GM12892 (cell line): Measurements from ENCODE around the gene MRPL14. TPM values are rescaled to one million over a fixed set of nuclear protein-coding genes. Genes with fewer than 3 reads are reported as not detected.
A peak's percentile ranks its signal among the peaks of the same experiment; 100 is the strongest.

ENCODE experiments used
- DNase-seq: peaks from one replicate; pipeline ENCODE4 v3.0.0; 2011; ENCODE audit not compliant: insufficient read length
- FAIRE-seq: peaks from 2 replicates; lab custom pipeline; 2011; peaks lifted over from hg19 to GRCh38; lab: Jason Lieb, UNC
- POLR2A ChIP-seq: IDR thresholded peaks from 2 replicates; pipeline ENCODE4 v1.6.1; 2011; ENCODE audit warnings: low read depth, low read length, control low read depth
- POLR2AphosphoS5 ChIP-seq: IDR thresholded peaks from 2 replicates; pipeline ENCODE4 v1.6.1; 2011; ENCODE audit warnings: low read depth, low read length, control low read depth
- TAF1 ChIP-seq: IDR thresholded peaks from 2 replicates; pipeline ENCODE4 v1.6.1; 2011; ENCODE audit warnings: low read depth, mild to moderate bottlenecking, control low read depth, low read length, borderline replicate concordance
- polyA plus RNA-seq: library from polyadenylated mRNA; unstranded; fragments of >200 nt; gene quantifications from one replicate; pipeline ENCODE4 v1.2.1, GENCODE V29; 2012; ENCODE audit warnings: missing spikeins, inconsistent platforms; ENCODE audit not compliant: missing spikeins

The MRPL14 gene
- 87.0 TPM for polyA plus RNA-seq

GRCh38 chr6:44127186-44128019 is at the start of gene MRPL14, which contains the start of gene TMEM63B:
Gene MRPL14 (minus strand): TSS chr6:44127452. CDS start chr6:44116611, 10,841 bp downstream.
Gene TMEM63B (plus strand): TSS chr6:44127554. CDS start chr6:44134585, 7,031 bp downstream.
- FAIRE-seq: peak; percentile 83
- peak; percentile 99 for DNase-seq
- TF ChIP-seq TAF1 (peak; percentile 40; the same call in 1 of the 2 replicates), POLR2AphosphoS5 (peak; percentile 60; the same call in 1 of the 2 replicates), POLR2A (peak; percentile 78)

DNA sequence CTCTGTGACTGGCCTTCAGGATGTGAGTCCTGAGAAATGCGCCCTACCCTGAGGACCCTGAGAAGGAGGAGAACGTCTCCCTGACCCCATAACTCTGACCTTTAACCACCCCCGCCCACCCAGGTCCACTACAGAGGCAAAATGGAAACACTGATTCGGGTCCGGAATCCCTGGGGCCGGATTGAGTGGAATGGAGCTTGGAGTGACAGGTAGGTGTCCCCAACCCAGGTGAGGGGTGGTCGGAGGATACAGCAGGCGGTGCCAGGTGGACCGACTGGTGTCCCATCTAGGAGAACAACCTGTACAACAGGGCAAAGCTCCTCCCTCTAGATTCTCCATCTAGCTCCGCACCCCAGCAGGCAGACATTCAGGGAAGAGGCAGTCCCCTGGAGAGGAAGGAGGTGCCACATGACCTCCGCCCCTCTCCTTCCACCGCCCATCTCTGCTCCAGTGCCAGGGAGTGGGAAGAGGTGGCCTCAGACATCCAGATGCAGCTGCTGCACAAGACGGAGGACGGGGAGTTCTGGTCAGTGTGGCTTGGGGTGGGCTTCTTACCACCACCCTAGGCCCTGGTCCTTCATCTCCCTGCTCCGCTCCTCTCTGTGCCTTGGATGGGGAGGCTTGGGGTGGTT is 49.0 kb upstream of the MRPL14 start:
- TF ChIP-seq POLR2AphosphoS5: no peak
- no peak for TF ChIP-seq POLR2A
- TF ChIP-seq TAF1: no peak
- DNase-seq (no peak), FAIRE-seq (no peak)

DNA sequence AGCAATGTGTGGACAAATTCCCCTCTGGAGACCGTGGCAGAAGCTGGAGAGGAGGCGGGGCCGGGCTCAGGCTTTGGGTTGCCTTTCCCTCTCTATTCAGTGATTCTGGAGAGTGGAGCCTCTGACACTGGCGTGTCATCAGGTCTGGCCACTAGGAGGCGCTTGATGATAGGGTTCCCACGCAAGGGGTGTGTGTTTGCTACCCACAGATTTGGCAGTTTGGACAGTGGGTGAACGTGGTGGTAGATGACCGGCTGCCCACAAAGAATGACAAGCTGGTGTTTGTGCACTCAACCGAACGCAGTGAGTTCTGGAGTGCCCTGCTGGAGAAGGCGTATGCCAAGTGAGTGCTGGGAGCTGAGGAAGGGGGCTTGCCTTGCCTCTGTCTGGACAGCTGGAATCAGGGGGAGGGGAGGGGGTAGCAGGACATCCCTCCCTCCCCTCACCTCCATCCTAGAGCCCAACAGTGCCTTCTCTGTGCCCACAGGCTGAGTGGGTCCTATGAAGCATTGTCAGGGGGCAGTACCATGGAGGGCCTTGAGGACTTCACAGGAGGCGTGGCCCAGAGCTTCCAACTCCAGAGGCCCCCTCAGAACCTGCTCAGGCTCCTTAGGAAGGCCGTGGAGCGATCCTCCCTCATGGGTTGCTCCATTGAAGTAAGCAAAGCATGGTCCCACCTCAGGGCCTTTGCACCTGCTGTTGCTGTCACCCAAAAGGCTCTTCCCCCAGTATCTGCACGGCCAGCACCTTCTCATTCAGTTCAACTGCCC is 45.7 kb upstream of the MRPL14 start:
- FAIRE-seq (peak; percentile 75), DNase-seq (peak; percentile 78)
- TF ChIP-seq POLR2AphosphoS5 (no peak), POLR2A (no peak), TAF1 (no peak)

- FAIRE-seq (no peak), DNase-seq (no peak)
- TF ChIP-seq POLR2A (no peak), POLR2AphosphoS5 (no peak), TAF1 (no peak)
These were observed 44.8 kb upstream of the MRPL14 start for GRCh38 chr6:44171899-44172546.

GRCh38 chr6:44169886-44170570 is 42.8 kb upstream of the MRPL14 start:
- FAIRE-seq (no peak), DNase-seq (no peak)
- TF ChIP-seq POLR2AphosphoS5 (no peak), TAF1 (no peak), POLR2A (no peak)

GRCh38 chr6:44169154-44169553 is 41.9 kb upstream of the MRPL14 start:
- FAIRE-seq (no peak), DNase-seq (no peak)
- TF ChIP-seq POLR2AphosphoS5 (no peak), TAF1 (no peak), POLR2A (no peak)

DNA sequence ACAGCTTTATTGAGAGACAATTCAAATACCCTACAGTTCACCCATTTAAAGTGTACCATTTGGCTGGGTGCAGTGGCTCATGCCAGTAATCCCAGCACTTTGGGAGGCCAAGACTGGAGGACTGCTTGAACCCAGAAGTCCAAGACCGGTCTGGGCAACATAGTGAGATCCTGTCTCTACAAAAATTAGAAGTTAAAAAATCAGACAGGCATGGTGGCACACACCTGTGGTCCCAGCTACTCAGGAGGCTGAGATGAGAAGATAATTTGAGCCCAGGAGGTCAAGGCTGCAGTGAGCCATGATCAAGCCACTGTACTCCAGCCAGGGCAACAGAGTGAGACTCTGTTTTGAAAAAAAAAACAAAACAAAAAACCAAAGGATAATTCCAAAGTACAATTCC is 40.3 kb upstream of the MRPL14 start:
- FAIRE-seq (no peak), DNase-seq (no peak)
- TF ChIP-seq POLR2AphosphoS5 (no peak), POLR2A (no peak), TAF1 (no peak)

DNA sequence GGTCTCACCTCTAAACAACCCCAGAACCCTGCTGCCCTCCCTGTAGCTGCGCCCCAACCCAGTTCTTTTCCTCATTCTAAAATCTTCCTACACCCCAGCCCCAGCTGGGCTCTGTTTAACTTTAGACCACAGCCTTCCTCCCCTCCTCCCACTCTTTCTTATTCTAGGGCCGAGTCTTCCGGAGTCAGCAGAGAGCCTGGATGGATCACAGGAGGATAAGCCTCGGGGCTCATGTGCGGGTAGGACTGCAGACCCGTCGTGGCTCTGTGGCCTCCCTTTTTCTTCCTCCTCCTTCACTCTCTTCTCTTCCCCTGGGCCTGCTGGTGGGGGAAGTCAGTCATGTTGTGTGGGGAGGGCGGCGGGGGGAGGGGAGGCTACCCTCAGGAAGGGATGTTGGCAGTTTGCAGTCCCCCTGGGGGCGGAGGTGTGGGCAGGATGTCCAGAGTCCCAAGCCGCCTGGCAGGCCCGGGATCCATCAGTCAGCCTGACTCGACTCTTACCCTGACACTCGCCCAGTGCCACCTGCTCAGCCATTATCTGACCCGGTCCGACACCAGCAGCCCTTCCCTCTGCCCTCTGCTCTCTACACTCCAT is 39.4 kb upstream of the MRPL14 start:
- TF ChIP-seq POLR2A (no peak), POLR2AphosphoS5 (no peak), TAF1 (no peak)
- FAIRE-seq: no peak
- no peak for DNase-seq

DNA sequence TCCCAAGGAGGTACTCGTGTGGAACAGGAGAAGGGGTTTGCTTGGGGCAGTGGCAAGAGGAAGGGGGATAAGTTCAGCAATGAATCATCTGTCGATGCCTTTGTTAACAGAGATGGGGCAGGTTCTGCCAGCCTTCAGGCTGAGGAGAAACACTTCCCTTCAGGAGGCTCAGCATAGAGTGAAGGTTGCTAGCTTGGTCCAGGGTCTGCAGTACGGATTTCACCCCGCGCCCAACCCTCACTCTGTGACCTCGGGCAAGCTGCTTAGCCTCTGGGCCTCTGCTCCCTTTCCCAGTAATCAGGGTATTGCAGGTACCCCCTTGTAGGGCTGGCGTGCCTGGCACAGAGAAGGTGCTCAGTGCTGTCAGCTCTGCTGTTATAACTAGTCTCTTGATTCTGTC is 38.9 kb upstream of the MRPL14 start:
- TF ChIP-seq POLR2A (no peak), POLR2AphosphoS5 (no peak), TAF1 (no peak)
- DNase-seq (no peak), FAIRE-seq (no peak)

GRCh38 chr6:44162876-44163625 is 35.8 kb upstream of the MRPL14 start:
- no peak for TF ChIP-seq TAF1
- TF ChIP-seq POLR2A: no peak
- no peak for TF ChIP-seq POLR2AphosphoS5
- DNase-seq (no peak), FAIRE-seq (no peak)
